Endothelial cell of umbilical vein (primary cell): Measurements from ENCODE around the gene SLC46A3. TPM values are rescaled to one million over a fixed set of nuclear protein-coding genes. Genes with fewer than 3 reads are reported as not detected.

Experiments
- BruUV-seq: library from RNA; stranded (reverse); fragments of 400-500 nt; replicated peaks from 2 replicates; lab custom pipeline; 2021; lab: Mats Ljungman, UMichigan
- CTCF ChIA-PET: fragments of 300-600, 350-600 bp; sonication (Branson Sonifier 250); formaldehyde crosslinking; loops from one replicate; lab custom pipeline; 2021; ENCODE audit warnings: antibody characterized with exemption, inconsistent platforms; lab: Charles Lee
- POLR2A ChIA-PET: fragments of 300-600, 350-600 bp; sonication (Branson Sonifier 250); formaldehyde crosslinking; loops from one replicate; lab custom pipeline; 2021; ENCODE audit warnings: antibody characterized with exemption, inconsistent platforms; lab: Charles Lee
- DNase-seq: peaks from one replicate; pipeline ENCODE4 v3.0.0-alpha.2; 2011; ENCODE audit warnings: low read depth, low spot score
- FAIRE-seq: peaks from 2 replicates; lab custom pipeline; 2011; peaks lifted over from hg19 to GRCh38; lab: Jason Lieb, UNC
- H2AFZ ChIP-seq: 2 replicates; pipeline ENCODE4 v1.6.0; 2012; ENCODE audit warnings: low read depth, low read length, control low read depth, inconsistent platforms
- H3K27ac ChIP-seq: 2 replicates; pipeline ENCODE4 v1.5.1; 2011; ENCODE audit warnings: low read depth, mild to moderate bottlenecking, control low read depth, low read length, moderate library complexity; ENCODE audit not compliant: insufficient read depth
- H3K27me3 ChIP-seq, 2 experiments: 2 replicates each; pipeline versions ENCODE4 v1.6.0 to v1.6.1; 2011; ENCODE audit warnings: low read length in 2 of 2, mixed read lengths in 1 of 2; ENCODE audit not compliant: control insufficient read depth in 2 of 2, insufficient read depth in 2 of 2
- H3K36me3 ChIP-seq, 2 experiments: 2 replicates in 1 of 2; 3 replicates in 1 of 2; pipeline ENCODE4 v1.5.1; 2011; ENCODE audit warnings: low read length in 2 of 2, mild to moderate bottlenecking in 1 of 2, moderate library complexity in 1 of 2; ENCODE audit not compliant: control insufficient read depth in 2 of 2, insufficient read depth in 2 of 2; ENCODE audit errors: extremely low read depth in 1 of 2
- H3K4me1 ChIP-seq: 3 replicates; pipeline ENCODE4 v1.5.1; 2011; ENCODE audit warnings: mild to moderate bottlenecking, low read length; ENCODE audit not compliant: control insufficient read depth, insufficient read depth; ENCODE audit errors: extremely low read depth
- H3K4me2 ChIP-seq: 2 replicates; pipeline ENCODE4 v1.6.1; 2011; ENCODE audit warnings: low read length, control low read depth, mixed read lengths; ENCODE audit not compliant: insufficient read depth
- H3K4me3 ChIP-seq, 3 experiments: fragments of 200-600 bp in 1 of 3; sonication (generic), shearing (Covaris generic) in 1 of 3; replicated peaks in 1 of 3; 2 replicates each; pipeline ENCODE4 v1.5.1; 2011 to 2016; ENCODE audit warnings: control low read depth in 3 of 3, low read length in 3 of 3, mild to moderate bottlenecking in 2 of 3, inconsistent platforms in 1 of 3, low read depth in 1 of 3, moderate library complexity in 1 of 3; ENCODE audit not compliant: insufficient read depth in 1 of 3
- H3K79me2 ChIP-seq: 2 replicates; pipeline ENCODE4 v1.6.0; 2012; ENCODE audit warnings: low read length, inconsistent platforms; ENCODE audit not compliant: control insufficient read depth, insufficient read depth
- H3K9ac ChIP-seq: replicated peaks from 2 replicates; pipeline ENCODE3; 2011; ENCODE audit warnings: low read length, control low read depth; ENCODE audit not compliant: insufficient read depth; ENCODE audit errors: extremely low read depth
- H3K9me1 ChIP-seq: replicated peaks from 3 replicates; pipeline ENCODE4 v1.6.0; 2011; ENCODE audit warnings: mild to moderate bottlenecking, low read length; ENCODE audit not compliant: control insufficient read depth, insufficient read depth; ENCODE audit errors: extremely low read depth
- H3K9me3 ChIP-seq: replicated peaks from 2 replicates; pipeline ENCODE4 v1.5.1; 2012; ENCODE audit warnings: low read length, inconsistent platforms; ENCODE audit not compliant: control insufficient read depth, insufficient read depth
- H4K20me1 ChIP-seq: replicated peaks from 2 replicates; pipeline ENCODE3; 2011; ENCODE audit warnings: mild to moderate bottlenecking, low read length; ENCODE audit not compliant: control insufficient read depth, insufficient read depth; ENCODE audit errors: extremely low read depth
- CTCF ChIP-seq, 2 donors: IDR thresholded peaks; 1 replicate in 1 of 2; 2 replicates in 1 of 2; pipeline ENCODE4 v1.5.1; 2011; ENCODE audit warnings: low read length in 2 of 2, mild to moderate bottlenecking in 2 of 2, moderate library complexity in 2 of 2, control low read depth in 1 of 2, inconsistent platforms in 1 of 2, low read depth in 1 of 2; ENCODE audit not compliant: insufficient read depth in 1 of 2; ENCODE audit errors: extremely low read depth in 1 of 2
- EZH2 ChIP-seq: IDR thresholded peaks from 2 replicates; pipeline ENCODE4 v1.6.1; 2012; ENCODE audit warnings: borderline replicate concordance, low read depth, mild to moderate bottlenecking, moderate library complexity, low read length, inconsistent platforms; ENCODE audit not compliant: severe bottlenecking
- FOS ChIP-seq: IDR thresholded peaks from 2 replicates; pipeline ENCODE4 v1.6.1; 2011; ENCODE audit warnings: mild to moderate bottlenecking, low read length, moderate library complexity, borderline replicate concordance; ENCODE audit not compliant: insufficient read depth
- GATA2 ChIP-seq: IDR thresholded peaks from 2 replicates; pipeline ENCODE4 v1.7.0; 2011; ENCODE audit warnings: low read depth, mild to moderate bottlenecking, moderate library complexity, mixed read lengths, low read length; ENCODE audit not compliant: insufficient read length, insufficient read depth
- JUN ChIP-seq: IDR thresholded peaks from 2 replicates; pipeline ENCODE4 v1.6.1; 2011; ENCODE audit warnings: borderline replicate concordance, low read depth; ENCODE audit not compliant: insufficient read length, insufficient read depth
- MAX ChIP-seq: IDR thresholded peaks from 2 replicates; pipeline ENCODE4 v1.6.1; 2011; ENCODE audit not compliant: insufficient read depth, insufficient read length
- MYC ChIP-seq: IDR thresholded peaks from one replicate; pipeline ENCODE4 v1.6.1; 2011; ENCODE audit warnings: mild to moderate bottlenecking, low read depth, low read length
- POLR2A ChIP-seq: IDR thresholded peaks from 2 replicates; pipeline ENCODE4 v1.6.1; 2012; ENCODE audit warnings: low read depth, mild to moderate bottlenecking, control low read depth, low read length
- POLR2AphosphoS5 ChIP-seq: IDR thresholded peaks from 2 replicates; pipeline ENCODE4 v1.6.1; 2012; ENCODE audit warnings: low read depth, mild to moderate bottlenecking, control low read depth, low read length, moderate library complexity; ENCODE audit not compliant: insufficient read depth
- dilution Hi-C: fragments of 300-500 bp; cut with MboI; formaldehyde crosslinking; loops from one replicate; pipeline ENCODE4 v1.15.0; 2019; ENCODE audit warnings: low sequenced_read_pairs; ENCODE audit not compliant: extremely low pct_ligation_motif_present
- intact Hi-C: fragments of 100-400 bp; cut with micrococcal nuclease; formaldehyde crosslinking; loops from one replicate; pipeline ENCODE4 v1.10.0; 2022
- polyA plus RNA-seq, 4 experiments: library from polyadenylated mRNA; depleted of rRNA in 3 of 4; stranded (reverse) in 3 of 4; unstranded in 1 of 4; fragments of >200 nt; gene quantifications; 2 replicates each; pipeline versions ENCODE4 v1.2.1 to v1.2.3, GENCODE V29; 2011 to 2012; ENCODE audit warnings: missing spikeins in 1 of 4
- total RNA-seq: library from RNA; stranded (reverse); gene quantifications from 2 replicates; pipeline ENCODE4 v1.2.3, GENCODE V29; 2021

The SLC46A3 gene
- total and polyA plus RNA-seq, 2 donors (not counting 3 experiments of a cell fraction or from before 2014, with no cell fraction given), result 2.0 to 2.1 TPM

- no peaks in the 10 kb centered on the region for H3K9me3 ChIP-seq
- FAIRE-seq, result no peak
- no peak overlapping the region for H2AFZ ChIP-seq
- H3K79me2 ChIP-seq, result no peaks in the 10 kb centered on the region
- H3K27ac ChIP-seq, result no peak overlapping the region
- no peak overlapping the region for H3K4me2 ChIP-seq
- no peak for DNase-seq
- ChIA-PET CTCF (interaction anchor here (0.6 to 5.4 kb wide), 9 partner anchors 13 to 621 kb away, joined by 3 to 135 read pairs (median 4); no protein-coding TSS in a partner anchor), POLR2A (interaction anchor here (0.6 kb wide), 2 partner anchors 119 to 659 kb away, joined by 3 read pairs; no protein-coding TSS in a partner anchor)
- intact Hi-C loops, result no loop called here
- H3K4me1 ChIP-seq, result no peaks in the 10 kb centered on the region
- peaks cover under 1 to 2% of the 10 kb centered on the region in 2 experiments for H3K27me3 ChIP-seq
- no peaks in the 10 kb centered on the region for H4K20me1 ChIP-seq
- no peak overlapping the region for H3K9ac ChIP-seq
- H3K36me3 ChIP-seq, result peaks cover 0 to 14% of the 10 kb centered on the region in 2 experiments
- no TSS peak for BruUV-seq
- dilution Hi-C loops, result no loop called here
- no peaks in the 10 kb centered on the region for H3K9me1 ChIP-seq
- TF ChIP-seq POLR2A (no peak), CTCF (IDR thresholded peaks at IDR 0.05; ENCODE audit: extremely low read depth in 1 of 2, insufficient read depth in 1 of 2, low read depth in 1 of 2, low read length in 2 of 2) (no peak), GATA2 (no peak), MAX (no peak), MYC (no peak), EZH2 (no peak), POLR2AphosphoS5 (no peak), FOS (no peak), JUN (no peak)
- H3K4me3 ChIP-seq, result no peak overlapping the region
Measured at GRCh38 chr13:28680541-28680940, 38.2 kb downstream of the SLC46A3 start.
